ENCODE results near the gene GCSAM.

GRCh38 chr3:112095731-112096130, 37.3 kb downstream of the GCSAM start:
- TF ChIP-seq CTCF (IDR thresholded peaks at IDR 0.05), result no peak
- no peak for TF ChIP-seq POLR2A (IDR thresholded peaks at IDR 0.05)

Data from body of pancreas (tissue), 4 donors.